HG02884 (cell line): ENCODE data around the gene PCIF1.
"Not testable (repeated sequence)": the region's sequence is repeated elsewhere in the genome, so short reads cannot be mapped to it uniquely, and the experiment has no call there.

Source experiments
- ATAC-seq: cut with Tn5 transposase; IDR thresholded peaks from one replicate; pipeline ENCODE4 v1.9.1; 2021; ENCODE audit warnings: mild to moderate bottlenecking, moderate library complexity; ENCODE audit not compliant: unreplicated experiment

The PCIF1 gene

DNA sequence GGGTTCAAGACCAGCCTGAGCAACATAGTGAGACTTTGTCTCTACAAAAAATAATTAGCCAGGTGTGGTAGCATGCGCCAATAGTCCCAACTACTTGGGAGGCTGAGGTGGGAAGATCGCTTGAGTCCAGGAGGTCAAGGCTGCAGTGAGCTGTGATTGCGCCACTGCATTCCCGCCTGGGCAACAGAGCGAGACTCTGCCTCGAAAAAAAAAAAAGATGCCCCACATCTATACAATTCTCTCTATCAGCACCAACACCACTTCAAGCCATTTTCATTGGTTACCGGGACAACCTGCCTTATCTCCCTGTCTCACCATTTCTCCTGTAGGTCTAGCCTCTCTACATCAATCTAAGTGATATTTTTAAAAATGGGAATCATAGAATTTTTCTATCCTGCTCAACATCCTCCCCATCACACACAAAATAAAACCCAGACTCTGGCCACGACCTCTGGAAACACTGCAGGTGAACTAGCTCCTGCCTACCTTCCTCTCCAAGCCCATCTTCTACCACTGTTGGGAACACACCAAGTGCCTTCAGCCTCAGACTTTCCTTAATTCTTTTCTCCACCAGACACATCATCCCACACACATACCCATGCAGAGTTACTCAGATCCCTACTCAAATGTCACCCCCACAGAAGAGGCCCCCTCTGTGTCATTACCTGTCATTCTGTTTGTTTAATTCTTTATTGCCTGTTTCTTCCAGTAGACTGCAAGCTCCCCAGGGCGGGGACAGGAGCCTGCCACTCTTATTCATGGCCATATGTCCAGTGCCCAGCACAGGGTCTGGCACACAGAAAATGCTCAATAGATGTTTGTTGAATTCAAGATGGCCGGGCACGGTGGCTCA, 12.9 kb upstream of the PCIF1 start:
- ATAC-seq, result no peak

- ATAC-seq, result no peak
These were observed 9.9 kb upstream of the PCIF1 start for GRCh38 chr20:45924391-45925261.

GRCh38 chr20:45925821-45926506, 8.5 kb upstream of the PCIF1 start:
- no peak for ATAC-seq

GRCh38 chr20:45926731-45927070, 7.8 kb upstream of the PCIF1 start:
- no peak for ATAC-seq

DNA sequence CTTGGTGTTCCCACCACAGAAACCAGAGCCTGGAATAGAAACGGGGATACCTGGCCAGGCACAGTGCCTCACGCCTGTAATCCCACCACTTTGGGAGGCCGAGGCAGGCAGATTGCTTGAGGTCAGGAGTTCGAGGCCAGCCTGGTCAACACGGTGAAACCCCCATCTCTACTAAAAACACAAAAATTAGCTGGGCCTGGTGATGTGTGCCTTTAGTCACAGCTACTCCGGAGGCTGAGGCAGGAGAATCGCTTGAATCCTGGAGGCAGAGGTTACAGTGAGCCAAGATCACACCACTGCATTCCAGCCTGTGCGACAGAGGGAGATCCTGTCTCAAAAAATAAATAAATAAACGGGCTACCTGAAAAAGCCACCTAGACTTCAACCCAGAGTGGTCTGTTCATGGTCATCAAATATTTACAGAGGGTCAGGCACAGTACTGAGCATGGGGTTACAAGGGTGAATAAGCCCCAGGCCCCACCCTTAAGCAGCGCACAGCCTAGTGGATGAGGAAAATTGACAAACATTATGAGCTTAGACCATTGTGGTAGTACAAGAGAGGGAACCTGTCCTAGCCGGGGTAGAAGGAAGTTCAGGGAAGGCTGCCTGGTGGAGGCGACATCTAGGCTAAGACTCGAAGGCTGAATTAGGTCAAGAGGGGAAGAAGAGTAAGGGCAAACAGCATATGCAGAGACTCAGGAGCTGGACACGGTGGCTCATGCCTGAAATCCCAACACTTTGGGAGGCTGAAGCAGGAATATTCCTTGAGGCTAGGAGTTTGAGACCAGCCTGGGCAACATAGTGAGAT, 7.2 kb upstream of the PCIF1 start:
- ATAC-seq, result no peak

- not testable (repeated sequence) for ATAC-seq
These were observed 2.8 kb upstream of the PCIF1 start for GRCh38 chr20:45931680-45932079.

DNA sequence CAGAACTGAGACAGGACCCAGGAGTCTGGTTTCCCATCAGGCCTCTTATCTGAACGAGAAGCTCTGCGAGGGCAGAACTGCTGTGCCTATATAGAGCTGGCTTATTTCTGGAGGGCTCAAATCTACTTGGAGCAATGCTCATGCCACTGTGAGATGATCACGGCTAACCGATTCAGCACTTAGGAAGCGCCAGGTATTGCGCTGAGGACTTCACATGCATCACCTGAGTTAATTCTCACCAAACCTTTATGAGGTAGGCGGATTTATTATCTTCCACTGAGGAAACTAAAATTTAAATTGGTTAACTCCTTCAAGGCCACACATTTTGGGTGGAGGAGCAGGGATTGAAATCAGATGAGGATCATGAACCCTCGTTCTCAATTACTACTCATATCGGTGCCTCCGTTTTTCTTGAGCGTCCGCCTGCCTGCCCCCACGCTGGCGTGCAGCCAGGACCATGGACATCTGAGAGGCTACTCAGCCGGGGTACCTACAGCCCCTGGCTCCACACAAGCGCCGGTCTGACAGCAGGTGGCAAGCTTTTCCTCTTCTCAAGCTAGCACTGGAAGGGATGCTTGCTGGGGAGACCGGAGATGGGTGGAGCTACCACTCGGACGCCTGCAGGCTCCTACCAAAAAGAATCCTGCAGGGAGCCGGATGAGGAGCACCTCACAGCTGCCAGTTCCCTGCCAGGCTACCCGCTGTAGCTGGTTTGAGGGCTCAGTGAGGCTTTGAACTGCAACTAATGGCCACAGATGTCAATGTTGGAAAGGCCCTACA, 1.0 kb upstream of the PCIF1 start:
- no peak for ATAC-seq

DNA sequence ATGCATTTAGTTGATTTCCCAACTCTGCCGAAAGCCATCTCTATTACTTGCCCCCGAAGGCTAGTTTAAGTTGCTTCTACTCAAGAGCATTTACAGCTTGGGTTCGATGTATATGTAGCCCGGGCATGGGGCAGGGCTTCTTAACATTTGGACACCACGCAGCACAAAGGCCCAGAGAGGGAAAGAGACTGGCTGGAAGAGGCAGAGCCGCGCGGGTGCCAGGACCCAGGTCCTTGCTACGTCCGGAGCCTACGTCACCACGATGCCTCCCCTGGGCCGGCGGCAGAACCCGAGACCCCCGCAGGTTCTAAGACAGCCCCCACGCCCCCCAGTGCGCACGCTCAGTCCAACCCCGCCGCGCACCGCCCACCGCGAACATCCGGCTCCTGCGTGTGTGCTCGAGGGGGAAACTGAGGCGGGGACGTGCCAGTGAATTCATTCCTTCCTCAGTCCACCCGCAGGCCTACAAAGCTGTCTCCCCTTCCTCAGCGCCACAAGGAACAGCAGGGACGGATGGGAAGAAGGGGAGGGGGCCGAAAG, 367 bp upstream of the PCIF1 start:
- peak; percentile 15 for ATAC-seq

DNA sequence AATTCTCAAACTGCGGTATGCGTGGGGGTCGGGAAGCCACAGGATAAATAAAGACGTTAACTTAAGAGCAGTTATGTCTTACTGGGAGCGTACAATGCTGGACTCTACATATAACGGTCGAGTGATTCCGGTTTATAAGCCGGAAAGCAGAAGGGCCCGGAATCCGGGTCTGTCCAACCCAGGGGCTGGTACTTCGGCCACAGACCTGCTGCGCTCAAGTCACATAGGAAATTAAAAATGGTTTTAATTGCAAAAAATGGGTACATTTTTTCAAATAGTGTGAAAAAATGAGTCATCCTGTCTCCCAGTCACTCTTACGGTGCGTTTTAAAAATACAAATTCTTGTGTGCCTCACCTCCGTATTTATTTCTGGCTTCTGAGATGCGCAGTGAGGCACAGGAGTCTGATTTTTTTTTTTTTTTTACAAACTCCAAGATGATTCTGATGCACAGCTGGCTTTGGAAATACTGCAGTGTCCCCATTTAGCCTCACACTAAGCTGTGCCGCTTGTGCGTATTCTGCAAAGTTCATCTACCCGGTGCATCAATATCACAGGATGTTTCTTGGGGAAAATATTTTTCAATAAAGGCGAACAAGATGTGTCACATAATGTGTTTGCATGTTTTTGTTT, 1.0 kb downstream of the PCIF1 start:
- ATAC-seq, result peak; percentile 12

DNA sequence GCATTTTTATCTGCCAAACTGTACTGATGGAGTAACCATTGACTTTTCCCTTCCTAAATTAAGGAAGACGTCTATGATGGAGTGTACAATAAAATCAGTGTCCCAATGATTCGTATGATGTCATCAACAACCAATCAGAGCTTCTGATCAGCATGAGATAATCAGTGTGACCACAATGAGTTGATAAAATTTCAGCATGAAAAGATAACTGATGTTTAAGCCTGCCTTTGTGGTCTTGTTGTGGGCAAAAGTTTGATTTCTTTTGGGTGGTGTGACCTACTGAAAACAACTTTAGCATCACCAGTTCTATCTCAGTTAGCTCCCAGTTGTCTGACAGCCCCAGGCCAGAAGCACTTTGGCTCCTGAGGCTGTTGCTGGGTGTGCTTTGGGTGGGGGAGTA, 3.3 kb downstream of the PCIF1 start:
- no peak for ATAC-seq

- ATAC-seq, result no peak
These were observed 4.4 kb downstream of the PCIF1 start for GRCh38 chr20:45938727-45939438.

GRCh38 chr20:45940053-45940452, 5.6 kb downstream of the PCIF1 start:
- ATAC-seq, result no peak

GRCh38 chr20:45940469-45940868, 6.0 kb downstream of the PCIF1 start:
- no peak for ATAC-seq

DNA sequence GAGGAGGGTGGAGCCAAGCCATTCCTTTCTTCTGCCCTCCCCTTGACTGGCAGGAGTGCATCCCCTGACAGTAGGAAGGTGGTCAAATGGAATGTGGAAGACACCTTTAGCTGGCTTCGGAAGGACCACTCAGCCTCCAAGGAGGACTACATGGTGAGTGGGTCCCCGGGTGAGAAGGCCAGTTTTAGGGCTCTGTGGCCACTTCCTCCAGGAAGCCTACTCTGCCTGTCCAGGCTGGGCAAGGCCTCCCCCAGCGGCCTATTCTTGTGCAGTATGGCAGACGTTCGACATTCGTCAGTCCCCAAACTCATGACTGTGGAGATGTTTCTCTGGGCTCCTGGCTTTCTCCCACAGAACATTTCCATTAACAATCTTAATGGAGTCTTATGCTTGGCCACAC, 9.1 kb downstream of the PCIF1 start:
- no peak for ATAC-seq

GRCh38 chr20:45944151-45944964, 9.9 kb downstream of the PCIF1 start:
- no peak for ATAC-seq

DNA sequence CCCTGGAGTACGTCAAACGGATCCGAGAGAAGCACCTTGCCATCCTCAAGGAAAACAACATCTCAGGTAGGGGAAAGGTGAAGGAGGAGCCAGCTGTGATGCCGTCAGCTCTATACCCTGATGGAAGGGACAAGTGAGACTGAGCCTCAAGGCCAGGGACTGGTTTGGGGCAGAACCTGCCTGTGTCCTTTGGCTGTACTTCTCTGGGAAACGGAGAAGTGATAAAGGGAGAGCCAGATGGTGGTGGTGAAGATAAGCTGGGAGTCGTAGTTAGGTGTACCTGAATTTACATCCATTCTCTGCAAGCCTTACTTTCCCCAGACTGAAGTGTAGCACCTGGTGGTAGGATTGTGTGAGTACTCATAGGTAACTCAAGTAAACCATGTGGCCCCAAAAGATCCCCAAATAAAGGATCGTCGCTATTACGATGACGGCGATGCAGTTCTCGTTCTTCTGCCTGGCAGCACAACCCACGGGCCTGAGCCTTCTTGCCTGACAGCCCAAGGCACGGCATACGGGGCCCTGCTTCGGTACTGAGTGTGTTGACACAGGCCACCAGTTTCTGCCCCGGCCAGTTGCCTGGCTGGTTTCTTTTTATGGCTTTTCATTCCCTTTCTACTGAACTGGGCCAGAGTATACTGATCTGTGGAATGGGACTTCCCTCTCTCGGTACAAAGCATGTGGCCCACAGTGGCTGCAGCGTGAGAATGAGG, 10.6 kb downstream of the PCIF1 start:
- ATAC-seq, result no peak

GRCh38 chr20:45945678-45946148, 11.2 kb downstream of the PCIF1 start:
- ATAC-seq, result no peak
